GM12872 (cell line): ENCODE data around the gene IPO5.

Experiments used
- TF ChIP-seq, protein P1 (sequence below): IDR thresholded peaks from 3 replicates; pipeline ENCODE4 v1.5.1; 2011; ENCODE audit warnings: low read depth, mild to moderate bottlenecking, low read length, moderate library complexity; ENCODE audit not compliant: insufficient read depth

IPO5 gene

GRCh38 chr13:98019186-98019585 is 65.7 kb downstream of the IPO5 start:
- TF ChIP-seq, protein P1, sequence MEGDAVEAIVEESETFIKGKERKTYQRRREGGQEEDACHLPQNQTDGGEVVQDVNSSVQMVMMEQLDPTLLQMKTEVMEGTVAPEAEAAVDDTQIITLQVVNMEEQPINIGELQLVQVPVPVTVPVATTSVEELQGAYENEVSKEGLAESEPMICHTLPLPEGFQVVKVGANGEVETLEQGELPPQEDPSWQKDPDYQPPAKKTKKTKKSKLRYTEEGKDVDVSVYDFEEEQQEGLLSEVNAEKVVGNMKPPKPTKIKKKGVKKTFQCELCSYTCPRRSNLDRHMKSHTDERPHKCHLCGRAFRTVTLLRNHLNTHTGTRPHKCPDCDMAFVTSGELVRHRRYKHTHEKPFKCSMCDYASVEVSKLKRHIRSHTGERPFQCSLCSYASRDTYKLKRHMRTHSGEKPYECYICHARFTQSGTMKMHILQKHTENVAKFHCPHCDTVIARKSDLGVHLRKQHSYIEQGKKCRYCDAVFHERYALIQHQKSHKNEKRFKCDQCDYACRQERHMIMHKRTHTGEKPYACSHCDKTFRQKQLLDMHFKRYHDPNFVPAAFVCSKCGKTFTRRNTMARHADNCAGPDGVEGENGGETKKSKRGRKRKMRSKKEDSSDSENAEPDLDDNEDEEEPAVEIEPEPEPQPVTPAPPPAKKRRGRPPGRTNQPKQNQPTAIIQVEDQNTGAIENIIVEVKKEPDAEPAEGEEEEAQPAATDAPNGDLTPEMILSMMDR, result no peak

GRCh38 chr13:98020271-98020670 is 66.8 kb downstream of the IPO5 start:
- TF ChIP-seq, protein P1, result no peak

GRCh38 chr13:98022210-98022609 is 68.7 kb downstream of the IPO5 start:
- TF ChIP-seq, protein P1, result no peak

DNA sequence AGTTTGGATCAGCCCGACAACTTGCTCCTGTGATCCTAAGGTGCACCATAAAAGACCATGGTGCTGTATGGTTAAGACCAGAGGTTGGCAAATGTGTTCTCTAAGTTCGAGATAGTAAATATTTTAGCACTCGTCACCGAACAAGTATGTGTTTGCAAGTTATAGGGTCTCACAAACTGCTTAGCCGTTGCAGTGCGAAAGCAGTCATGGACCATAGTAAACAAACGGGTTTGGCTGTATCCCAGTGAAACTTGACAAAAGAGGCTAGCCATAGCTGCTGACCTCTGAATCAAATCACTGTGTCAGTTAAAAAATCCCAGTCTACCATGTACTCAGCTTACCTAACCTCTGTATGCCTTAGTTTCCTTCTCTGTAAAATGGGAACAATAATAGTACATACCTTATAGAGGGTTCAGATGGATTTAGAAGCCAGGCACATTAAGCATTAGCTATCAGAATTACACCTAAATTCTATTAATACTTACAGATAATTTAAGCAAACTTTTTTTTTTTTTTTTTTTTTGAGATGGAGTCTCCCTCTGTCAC is 72.1 kb downstream of the IPO5 start:
- TF ChIP-seq, protein P1, result no peak

- TF ChIP-seq, protein P1, result no peak
Observed at GRCh38 chr13:98026457-98026857, 73.0 kb downstream of the IPO5 start.

DNA sequence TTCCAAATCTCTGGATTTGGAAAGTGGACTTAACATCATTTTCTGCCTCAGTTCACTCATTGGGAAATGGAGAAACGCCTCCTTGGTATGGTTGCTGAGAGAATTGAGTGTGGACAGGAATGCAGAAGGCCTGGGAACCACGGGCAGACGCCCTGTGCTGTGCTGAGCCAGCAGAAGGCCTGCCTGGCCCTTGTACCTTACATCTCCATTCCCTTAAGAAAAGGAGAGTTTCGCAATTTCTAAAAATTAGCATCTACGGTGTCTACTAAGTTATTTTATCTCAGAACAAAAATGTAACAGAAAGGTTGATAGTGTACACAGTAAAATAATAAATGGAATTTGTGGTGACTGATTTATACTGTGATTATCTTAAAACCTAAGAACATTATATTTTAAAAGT is 78.7 kb downstream of the IPO5 start:
- TF ChIP-seq, protein P1, result no peak

DNA sequence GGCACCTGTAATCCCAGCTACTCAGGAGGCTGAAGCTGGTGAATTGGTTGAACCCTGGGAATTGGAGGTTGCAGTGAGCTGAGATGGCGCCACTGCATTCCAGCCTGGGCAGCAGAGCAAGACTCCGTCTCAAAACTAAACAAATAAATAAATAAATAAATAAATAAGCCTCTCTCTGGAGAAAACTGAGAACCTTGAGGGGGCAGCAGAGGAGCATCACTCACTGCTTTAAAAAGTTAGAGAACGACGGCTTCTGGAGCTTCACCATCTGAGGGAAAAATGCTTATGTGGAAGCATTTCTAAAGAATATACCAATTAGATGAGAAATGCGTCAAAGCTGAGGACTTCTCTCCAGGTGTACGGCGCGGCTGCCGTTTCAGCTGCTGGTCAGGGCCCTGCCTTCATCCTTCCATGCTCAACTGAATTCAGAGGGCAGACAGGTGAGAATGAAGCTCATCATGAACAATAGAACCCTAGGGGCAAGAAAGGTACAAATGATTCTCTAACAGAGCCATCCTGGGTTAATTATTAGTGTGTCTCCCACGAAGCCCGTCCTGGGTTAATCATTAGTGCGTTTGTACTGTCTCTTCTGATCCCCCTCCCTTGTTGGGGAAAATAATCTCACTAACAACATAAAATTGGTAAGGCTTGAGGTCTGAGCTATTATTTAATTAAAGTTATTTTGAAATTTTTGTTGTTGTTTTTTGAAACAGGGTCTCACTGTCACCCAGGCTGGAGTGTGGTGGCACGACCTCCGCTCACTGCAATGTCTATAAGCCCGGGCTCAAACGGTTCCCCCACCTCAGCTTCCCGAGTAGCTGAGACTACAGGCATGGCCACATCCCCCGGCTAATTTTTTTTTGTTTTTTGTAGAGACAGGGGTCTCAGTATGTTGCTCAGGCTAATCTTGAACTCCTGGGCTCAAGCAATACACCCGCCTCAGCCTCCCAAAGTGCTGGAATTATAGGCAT is 80.1 kb downstream of the IPO5 start:
- TF ChIP-seq, protein P1, result no peak
